NB4 (cell line): ENCODE data around the gene MAP3K8.
A peak's percentile ranks its signal among the peaks of the same experiment; 100 is the strongest.

Experiments used
- MYC ChIP-seq: IDR thresholded peaks from 2 replicates; pipeline ENCODE4 v1.6.1; 2011; ENCODE audit warnings: low read depth, low read length
- POLR2A ChIP-seq: IDR thresholded peaks from 2 replicates; pipeline ENCODE4 v1.6.1; 2011; ENCODE audit warnings: mild to moderate bottlenecking; ENCODE audit not compliant: insufficient read length; ENCODE audit errors: extremely low read depth
- TF ChIP-seq, protein P1 (sequence below): IDR thresholded peaks from one replicate; pipeline ENCODE4 v1.5.1; 2012; ENCODE audit warnings: low read depth, low read length

DNA sequence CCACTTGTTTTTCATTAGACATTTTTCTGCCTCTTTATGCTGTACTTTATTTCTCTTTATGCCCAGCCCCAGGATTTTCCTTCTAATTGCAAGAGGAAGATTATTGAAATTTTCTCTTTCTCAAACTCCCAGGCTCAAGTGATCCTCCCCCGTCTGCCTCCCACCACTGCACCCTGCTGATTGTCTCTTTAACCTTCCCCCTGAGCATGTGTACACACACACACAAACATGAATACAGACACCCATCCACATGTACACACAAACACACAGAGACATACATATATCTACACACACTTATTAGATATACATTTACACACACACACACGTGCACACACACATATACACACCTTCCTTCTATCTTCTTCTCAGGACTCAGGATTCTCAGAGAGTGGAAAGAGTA is 37.3 kb upstream of the MAP3K8 start:
- TF ChIP-seq, protein P1, sequence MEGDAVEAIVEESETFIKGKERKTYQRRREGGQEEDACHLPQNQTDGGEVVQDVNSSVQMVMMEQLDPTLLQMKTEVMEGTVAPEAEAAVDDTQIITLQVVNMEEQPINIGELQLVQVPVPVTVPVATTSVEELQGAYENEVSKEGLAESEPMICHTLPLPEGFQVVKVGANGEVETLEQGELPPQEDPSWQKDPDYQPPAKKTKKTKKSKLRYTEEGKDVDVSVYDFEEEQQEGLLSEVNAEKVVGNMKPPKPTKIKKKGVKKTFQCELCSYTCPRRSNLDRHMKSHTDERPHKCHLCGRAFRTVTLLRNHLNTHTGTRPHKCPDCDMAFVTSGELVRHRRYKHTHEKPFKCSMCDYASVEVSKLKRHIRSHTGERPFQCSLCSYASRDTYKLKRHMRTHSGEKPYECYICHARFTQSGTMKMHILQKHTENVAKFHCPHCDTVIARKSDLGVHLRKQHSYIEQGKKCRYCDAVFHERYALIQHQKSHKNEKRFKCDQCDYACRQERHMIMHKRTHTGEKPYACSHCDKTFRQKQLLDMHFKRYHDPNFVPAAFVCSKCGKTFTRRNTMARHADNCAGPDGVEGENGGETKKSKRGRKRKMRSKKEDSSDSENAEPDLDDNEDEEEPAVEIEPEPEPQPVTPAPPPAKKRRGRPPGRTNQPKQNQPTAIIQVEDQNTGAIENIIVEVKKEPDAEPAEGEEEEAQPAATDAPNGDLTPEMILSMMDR, result no peak
- no peak for TF ChIP-seq POLR2A
- TF ChIP-seq MYC, result peak; percentile 42; the same call in 1 of the 2 replicates
